Stimulated activated CD8-positive, alpha-beta memory T cell treated with anti-CD3 and anti-CD28 coated beads, Interleukin-2, amount 100 ng/mL, for 1 hour (primary cell): Measurements from ENCODE around the gene DDX54.

Experiments
- DNase-seq, 2 donors: peaks; one replicate each; pipeline ENCODE4 v3.0.0-alpha.2; 2020; ENCODE audit warnings: low read depth in 2 of 2

DDX54 gene

GRCh38 chr12:113189361-113189760, 4.1 kb upstream of the DDX54 start:
- DNase-seq = no peak

- no peak for DNase-seq
Observed at GRCh38 chr12:113186666-113187325, 1.5 kb upstream of the DDX54 start.

- no peak for DNase-seq
Observed at GRCh38 chr12:113186033-113186365, 721 bp upstream of the DDX54 start.

GRCh38 chr12:113184900-113185179, 438 bp downstream of the DDX54 start:
- DNase-seq = peak; percentile 61 to 71

GRCh38 chr12:113184098-113184899, 979 bp downstream of the DDX54 start:
- no peak for DNase-seq

- DNase-seq = no peak
Observed at GRCh38 chr12:113183030-113183589, 2.2 kb downstream of the DDX54 start.

DNA sequence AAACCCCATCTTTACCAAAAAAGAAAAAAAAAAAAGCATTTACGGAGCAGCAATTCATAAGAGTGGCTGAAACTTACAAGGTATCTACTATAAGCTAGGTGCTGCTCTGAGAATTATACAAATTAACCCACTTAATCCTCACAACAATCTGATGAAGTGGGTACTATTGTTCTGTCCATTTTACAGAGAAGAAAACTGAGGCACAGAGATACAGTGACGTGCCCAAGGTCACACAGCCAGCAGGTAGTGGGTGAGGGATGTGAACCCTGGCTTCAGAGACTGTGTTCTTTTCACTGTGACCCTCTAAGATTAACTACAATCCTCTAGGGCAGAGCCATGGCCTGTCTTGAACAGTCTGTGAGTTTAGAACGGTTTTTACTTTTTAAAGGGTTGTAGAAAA, 3.3 kb downstream of the DDX54 start:
- no peak for DNase-seq

GRCh38 chr12:113180333-113180732, 4.9 kb downstream of the DDX54 start:
- DNase-seq = no peak

DNA sequence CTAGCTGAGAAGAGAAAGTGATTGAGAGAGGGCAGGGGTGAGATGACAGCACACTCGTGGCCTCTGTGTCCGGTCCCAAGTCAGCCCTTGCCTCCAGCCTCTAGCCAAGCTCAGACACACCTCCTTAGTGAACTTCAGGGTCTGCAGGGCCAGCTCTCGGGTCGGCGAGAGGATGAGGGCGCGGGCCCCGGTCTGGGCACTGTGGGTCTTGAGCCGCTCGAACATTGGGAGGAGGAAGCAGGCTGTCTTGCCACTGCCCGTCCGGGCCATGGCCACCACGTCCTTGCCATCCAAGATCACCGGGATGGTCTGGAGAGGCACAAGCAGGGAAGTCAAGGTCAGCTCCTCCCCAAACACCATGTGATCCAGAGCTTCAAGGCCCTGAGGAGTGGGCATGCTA, 6.3 kb downstream of the DDX54 start:
- no peak for DNase-seq

DNA sequence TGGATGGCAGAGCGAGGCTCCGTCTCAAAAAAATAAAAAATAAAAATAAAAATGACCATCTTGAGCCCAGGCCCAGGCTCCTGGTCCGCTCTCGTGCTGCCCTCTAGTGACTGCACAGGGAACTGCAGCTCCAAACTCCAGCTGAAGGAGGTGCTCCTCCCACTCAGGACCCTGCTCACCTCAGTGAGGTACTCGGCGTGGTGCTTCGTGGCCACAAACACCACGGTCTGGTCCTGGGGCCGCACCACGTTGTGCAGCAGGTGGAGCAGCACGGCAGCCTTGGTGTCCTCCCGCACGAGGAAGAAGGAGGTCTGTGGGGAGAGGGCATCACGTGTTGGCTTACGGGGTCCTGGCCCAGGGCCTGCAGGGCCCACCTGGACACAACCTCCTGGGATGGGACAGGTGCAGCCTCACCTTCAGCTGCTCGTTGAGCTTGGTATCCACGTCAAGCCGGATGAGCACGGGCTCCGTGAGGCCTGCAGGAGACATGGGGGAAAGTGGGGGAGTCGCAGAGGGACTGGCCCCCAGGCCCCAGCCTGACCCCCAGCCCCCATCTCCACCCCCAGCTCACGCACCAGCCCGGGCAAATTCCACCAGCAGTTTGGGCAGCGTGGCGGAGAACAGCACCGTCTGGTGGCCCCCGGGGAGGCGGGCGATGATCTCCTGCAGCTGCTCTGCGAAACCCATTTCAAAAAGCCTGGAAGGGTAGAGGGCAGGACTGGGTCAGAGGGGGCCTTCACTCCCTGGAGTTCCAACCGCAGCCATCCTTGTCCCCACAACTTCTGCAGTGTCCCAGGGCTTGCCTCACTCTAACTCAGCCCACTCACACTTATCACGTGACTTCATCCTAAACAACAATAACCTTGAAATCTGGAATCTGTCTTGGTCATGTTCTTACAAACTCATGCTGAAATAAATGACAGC, 10.6 kb downstream of the DDX54 start:
- DNase-seq = peak; percentile 52 to 56

GRCh38 chr12:113173081-113173698, 12.1 kb downstream of the DDX54 start:
- no peak for DNase-seq

- no peak for DNase-seq
Observed at GRCh38 chr12:113172185-113172584, 13.1 kb downstream of the DDX54 start.

DNA sequence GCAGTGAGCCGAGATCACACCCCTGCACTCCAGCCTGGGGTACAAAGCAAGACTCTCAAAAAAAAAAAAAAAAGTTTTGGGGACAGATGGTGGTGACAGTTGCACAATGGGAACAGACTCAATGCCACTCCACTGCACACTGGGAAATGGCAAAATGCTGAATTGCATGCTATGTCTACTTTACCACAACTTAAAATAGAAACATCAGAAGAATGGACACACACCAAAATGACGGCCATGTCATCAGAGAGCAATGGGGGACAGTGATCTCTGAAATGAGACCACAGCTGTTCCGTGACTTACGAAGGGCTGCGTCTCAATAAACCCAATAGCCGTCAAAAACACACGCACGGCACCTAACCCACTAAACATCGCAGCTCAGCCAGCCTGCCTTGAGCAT, 13.7 kb downstream of the DDX54 start:
- no peak for DNase-seq

GRCh38 chr12:113170926-113171325, 14.4 kb downstream of the DDX54 start:
- DNase-seq = no peak

GRCh38 chr12:113170457-113170856, 14.8 kb downstream of the DDX54 start:
- DNase-seq = no peak

DNA sequence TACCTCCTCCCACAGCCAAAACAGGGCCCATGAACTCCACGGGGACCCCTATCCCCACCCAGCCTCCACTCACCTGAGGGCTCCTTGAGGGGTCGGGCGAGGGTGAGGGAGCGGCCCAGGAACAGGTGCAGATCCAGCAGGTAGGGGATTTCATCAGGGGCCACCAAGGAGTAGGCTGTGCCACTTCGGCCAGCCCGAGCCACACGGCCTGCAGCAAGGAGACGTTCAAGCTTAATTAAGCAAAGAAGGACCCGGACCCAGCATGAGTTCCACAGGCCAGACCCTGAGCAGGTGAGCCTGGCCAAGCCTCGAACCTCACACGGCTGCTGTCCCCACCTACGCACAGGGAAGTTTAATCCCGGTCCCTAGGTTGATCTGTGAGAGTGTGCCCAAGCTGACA, 15.6 kb downstream of the DDX54 start:
- DNase-seq = no peak

- DNase-seq = no peak
Observed at GRCh38 chr12:113167868-113168267, 17.4 kb downstream of the DDX54 start.

DNA sequence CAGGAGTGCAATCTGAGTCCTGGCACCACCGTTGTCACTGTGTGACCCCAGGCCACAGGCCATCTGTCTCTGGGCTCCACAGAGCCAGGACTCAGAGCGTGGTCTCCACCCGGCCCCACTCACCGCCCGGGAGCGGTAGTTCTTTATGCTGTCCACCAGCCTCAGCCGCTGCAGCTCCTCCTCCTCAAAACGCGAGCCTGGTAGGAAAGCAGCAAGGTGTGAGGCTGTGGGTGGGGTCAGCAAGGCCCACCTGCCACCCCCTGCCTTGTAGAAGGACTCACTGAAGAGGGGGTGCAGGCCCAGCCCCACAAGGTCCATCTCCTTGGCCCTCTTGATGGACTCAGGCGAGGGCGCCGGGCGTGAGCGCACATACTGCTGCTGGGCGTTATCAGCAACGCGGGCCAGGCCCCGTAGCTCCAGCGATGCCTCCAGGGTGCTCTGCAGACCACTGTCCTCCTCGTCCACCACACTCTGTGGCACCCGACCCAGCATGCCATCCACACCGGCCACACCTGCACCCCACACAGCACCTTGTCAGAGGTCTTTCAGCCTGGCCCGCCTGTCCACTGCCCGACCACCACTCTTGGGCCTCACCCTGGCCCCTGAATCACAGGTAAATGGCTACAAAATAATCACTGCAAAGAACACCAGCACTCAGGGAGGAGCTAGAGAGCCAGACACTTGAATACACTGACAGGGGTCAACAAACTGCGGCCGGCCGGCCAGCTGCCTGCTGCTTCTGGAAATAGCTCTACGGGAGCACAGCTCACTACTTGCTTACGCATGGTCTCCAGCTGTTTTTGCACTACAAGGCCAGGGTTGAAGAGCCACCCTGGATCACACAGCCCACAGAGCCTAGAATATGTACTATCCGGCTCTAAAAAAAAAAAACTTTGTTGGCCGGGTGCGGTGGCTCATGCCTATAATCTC, 19.5 kb downstream of the DDX54 start:
- DNase-seq = no peak

DNA sequence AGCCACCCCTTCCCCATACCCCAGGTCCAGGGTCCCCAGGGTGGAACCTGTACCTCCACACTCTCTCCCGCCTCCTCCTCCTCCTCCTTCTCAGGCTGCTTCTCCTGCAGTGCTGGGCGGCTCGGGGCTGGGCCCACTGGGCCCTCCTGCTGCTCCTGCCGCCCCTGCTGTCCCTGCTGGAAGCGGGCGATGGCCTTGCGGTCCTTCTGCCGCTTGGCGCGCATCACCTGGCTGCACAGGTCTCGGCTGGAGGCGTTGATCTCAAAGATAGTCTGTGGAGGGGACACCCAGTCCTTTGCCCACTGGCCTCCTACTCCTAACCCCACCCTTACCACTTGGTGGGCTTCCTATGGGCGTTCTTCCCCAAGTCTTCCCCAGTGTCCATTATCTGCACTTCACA, 21.3 kb downstream of the DDX54 start:
- DNase-seq = no peak

DNA sequence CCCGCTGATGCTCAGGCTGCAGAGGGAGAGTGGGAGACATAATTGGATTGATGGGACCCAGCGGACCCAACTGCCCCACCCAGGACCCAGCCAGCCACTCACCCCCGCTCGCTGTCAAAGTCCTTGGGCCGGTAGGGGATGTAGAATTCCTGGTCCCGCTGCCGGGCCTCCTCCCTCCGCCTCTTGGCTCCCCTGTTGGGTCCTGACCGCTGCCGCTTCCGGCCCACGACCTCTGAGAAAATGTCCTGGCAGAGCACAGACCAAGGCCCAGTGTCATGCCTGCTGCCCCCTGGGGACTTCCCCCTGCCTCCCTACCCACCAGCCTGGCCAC, 22.3 kb downstream of the DDX54 start:
- DNase-seq = no peak
